Measurements from ENCODE around the gene QKI. TPM values are rescaled to one million over a fixed set of nuclear protein-coding genes. Genes with fewer than 3 reads are reported as not detected.

QKI gene
- total and polyA plus RNA-seq, 10 of the 15 experiments (the other 5 are each of a cell fraction or from before 2014, with no cell fraction given): 4.7 to 72.5 (median 38.9) TPM

GRCh38 chr6:163423696-163424095 lies 9.2 kb downstream of the QKI start (continued):
- TF ChIP-seq ZBTB11 (CRISPR knock-in tag; IDR thresholded peaks at IDR 0.05) (no peak), RELA (IDR thresholded peaks at IDR 0.05; ENCODE audit: borderline replicate concordance, partially characterized antibody) (no peak)

- Histone ChIP-seq H3K9ac (ENCODE audit: control insufficient read depth, insufficient read depth, low read length) (no peak overlapping the region), H3K9me3 (replicated peaks; ENCODE audit: control insufficient read depth, insufficient read depth, low read length) (no peaks in the 10 kb centered on the region), H3K27me3 (replicated peaks in 1 of 2; ENCODE audit: control insufficient read depth in 2 of 2, insufficient read depth in 2 of 2, low read length in 1 of 2) (no peaks in the 10 kb centered on the region), H3K79me2 (ENCODE audit: control insufficient read depth, insufficient read depth, low read length) (peaks cover 93% of the 10 kb centered on the region), H3K4me3 (no peak overlapping the region), H3K27ac (ENCODE audit: control insufficient read depth, insufficient read depth) (no peak overlapping the region), H3K36me3 (ENCODE audit: control insufficient read depth in 2 of 2, insufficient read depth in 2 of 2, low read length in 1 of 2) (no peaks in the 10 kb centered on the region), H3K4me1 (ENCODE audit: control insufficient read depth, insufficient read depth, low read length) (no peaks in the 10 kb centered on the region), H2AFZ (ENCODE audit: control insufficient read depth, low read depth, low read length) (no peak overlapping the region), H3K4me2 (ENCODE audit: control insufficient read depth, insufficient read depth) (no peak overlapping the region), H4K20me1 (ENCODE audit: control insufficient read depth, insufficient read depth) (peaks cover 3% of the 10 kb centered on the region; the same call in 1 of the 2 replicates)
- SMC1A ChIA-PET (ENCODE audit: uncharacterized antibody, unreplicated experiment): interaction anchor here (0.6 to 4.4 kb wide), 7 partner anchors 8 to 129 kb away, joined by 3 to 25 read pairs (median 5); no protein-coding TSS in a partner anchor
- RAD21 ChIA-PET (ENCODE audit: unreplicated experiment): interaction anchor here (1.0 to 2.3 kb wide), 6 partner anchors 8 to 1185 kb away, joined by 3 to 13 read pairs (median 6); no protein-coding TSS in a partner anchor
- 96% methylated on average over 6 of the region's 6 CpGs for WGBS (ENCODE audit: insufficient coverage, insufficient replicate concordance, low lambda C conversion rate, missing lambda C conversion rate)
- FAIRE-seq (peak; percentile 47), DNase-seq (ENCODE audit: low read depth, low spot score) (no peak), ATAC-seq (peak; percentile 45; the same call in 2 of the 3 replicates)
- intact Hi-C loops (cut with micrococcal nuclease; ENCODE audit: unreplicated experiment): loop anchor here (1.0 kb wide), 1 partner anchor 529 kb away; no protein-coding TSS in a partner anchor
- POLR2A ChIA-PET: interaction anchor here (0.6 to 1.4 kb wide), 3 partner anchors 11 to 79 kb away, joined by 3 to 4 read pairs (median 3); no protein-coding TSS in a partner anchor
- in situ Hi-C loops (cut with MboI): no loop called here
- CTCF ChIA-PET: interaction anchor here (0.6 to 5.5 kb wide), 10 partner anchors 8 to 1657 kb away, joined by 3 to 33 read pairs (median 6); no protein-coding TSS in a partner anchor
- BruUV-seq (replicated peaks): no TSS peak
- TF ChIP-seq TARDBP (IDR thresholded peaks at IDR 0.05; ENCODE audit: borderline replicate concordance): no peak
- TF ChIP-seq ZNF622 (IDR thresholded peaks at IDR 0.05): no peak
- TF ChIP-seq BACH1 (IDR thresholded peaks at IDR 0.05; ENCODE audit: borderline replicate concordance): no peak
- TF ChIP-seq PRDM15 (CRISPR knock-in tag; IDR thresholded peaks at IDR 0.05): no peak
- peak; percentile 76 for TF ChIP-seq RAD21 (IDR thresholded peaks at IDR 0.05; ENCODE audit: insufficient read depth, low read depth, low read length)
- TF ChIP-seq SMC3 (IDR thresholded peaks at IDR 0.05; ENCODE audit: borderline replicate concordance, low read length): peak; percentile 46; the same call in 1 of the 2 replicates
- no peak for TF ChIP-seq TCF7 (IDR thresholded peaks at IDR 0.05; ENCODE audit: borderline replicate concordance)
- TF ChIP-seq SREBF1 (IDR thresholded peaks at IDR 0.05; ENCODE audit: low read length): no peak
- TF ChIP-seq STAT3 (IDR thresholded peaks at IDR 0.05; ENCODE audit: low read depth, low read length): no peak
- TF ChIP-seq ZNF217 (IDR thresholded peaks at IDR 0.05): no peak
Observed at GRCh38 chr6:163427498-163428254, 13.2 kb downstream of the QKI start.
